Measurements from ENCODE around the gene HIBADH.
"Not testable (repeated sequence)": the region's sequence is repeated elsewhere in the genome, so short reads cannot be mapped to it uniquely, and the experiment has no call there.

Gene HIBADH

DNA sequence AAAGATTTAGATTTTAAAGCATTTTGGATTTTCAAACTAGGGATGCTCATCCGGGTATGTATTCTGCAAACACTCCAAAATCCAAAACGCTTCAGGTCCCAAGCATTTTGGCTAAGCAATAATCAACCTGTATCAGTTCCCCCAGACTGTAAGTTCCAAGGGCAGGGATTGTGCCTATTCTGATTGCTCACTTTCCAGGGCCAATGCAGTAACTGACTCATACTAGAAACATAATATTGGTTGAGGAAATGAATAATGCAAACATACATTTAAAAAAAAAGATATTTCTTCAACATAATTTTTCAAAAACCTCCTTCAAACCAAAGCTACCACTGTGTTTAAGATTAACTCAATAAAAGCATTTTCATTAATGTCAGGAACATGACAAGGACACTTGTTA, 69.5 kb downstream of the HIBADH start:
- no peak for DNase-seq

DNA sequence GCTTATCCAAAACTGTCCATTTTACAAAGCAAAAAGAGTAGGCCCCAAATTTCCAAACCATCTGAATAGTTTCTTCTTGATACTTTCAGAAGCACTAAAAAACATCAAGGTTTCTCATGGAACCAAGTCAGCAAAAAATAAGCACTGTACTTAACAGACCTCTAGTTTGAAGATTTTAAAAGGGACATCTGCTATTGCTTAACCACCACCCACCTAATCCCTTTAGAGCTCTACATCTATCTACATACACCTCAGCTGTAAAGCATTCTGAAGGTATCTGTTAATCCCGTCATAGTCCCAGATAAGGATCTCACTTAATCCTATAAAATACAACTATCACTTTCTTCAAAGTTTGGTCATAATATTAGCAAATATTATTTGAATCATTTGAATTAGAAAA, 72.3 kb downstream of the HIBADH start:
- DNase-seq: no peak

DNA sequence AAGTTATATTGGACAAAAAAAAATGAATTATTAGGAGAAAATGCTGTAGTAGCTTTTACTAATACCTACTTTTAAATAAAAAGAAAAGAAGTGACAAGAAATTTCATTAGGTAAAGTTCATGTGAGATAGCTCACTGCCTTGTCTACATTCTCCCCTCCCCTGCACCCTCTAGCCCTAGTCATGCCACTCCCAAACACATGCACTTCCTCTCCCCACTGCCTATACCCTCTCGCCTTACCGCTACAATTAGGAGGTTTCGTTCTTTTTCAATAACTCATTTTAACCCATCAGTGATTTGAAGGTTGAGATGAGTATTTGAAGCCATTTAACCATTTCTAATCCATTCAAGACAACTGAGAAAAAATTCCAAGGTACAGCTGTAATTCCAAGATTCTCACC, 75.3 kb downstream of the HIBADH start:
- DNase-seq: no peak

DNA sequence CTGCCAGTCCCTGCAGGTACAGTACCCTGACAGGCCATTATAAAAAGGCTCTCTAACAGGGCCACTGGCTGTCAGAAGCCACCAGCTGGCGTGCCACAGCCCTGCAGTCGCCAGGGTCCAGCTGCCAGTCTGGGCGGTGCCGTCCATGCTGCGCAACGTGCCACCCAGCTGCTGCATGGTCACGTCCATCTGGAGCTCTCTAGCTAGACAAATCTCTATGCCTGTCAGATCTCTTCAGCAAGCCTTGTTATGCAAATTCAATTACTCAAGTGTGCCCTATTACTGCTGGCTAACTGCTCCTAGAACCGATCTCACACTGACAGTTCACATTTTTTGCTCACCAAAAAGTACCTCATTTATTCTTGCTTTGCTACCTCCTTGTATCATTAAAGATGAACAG, 75.9 kb downstream of the HIBADH start:
- no peak for DNase-seq

DNA sequence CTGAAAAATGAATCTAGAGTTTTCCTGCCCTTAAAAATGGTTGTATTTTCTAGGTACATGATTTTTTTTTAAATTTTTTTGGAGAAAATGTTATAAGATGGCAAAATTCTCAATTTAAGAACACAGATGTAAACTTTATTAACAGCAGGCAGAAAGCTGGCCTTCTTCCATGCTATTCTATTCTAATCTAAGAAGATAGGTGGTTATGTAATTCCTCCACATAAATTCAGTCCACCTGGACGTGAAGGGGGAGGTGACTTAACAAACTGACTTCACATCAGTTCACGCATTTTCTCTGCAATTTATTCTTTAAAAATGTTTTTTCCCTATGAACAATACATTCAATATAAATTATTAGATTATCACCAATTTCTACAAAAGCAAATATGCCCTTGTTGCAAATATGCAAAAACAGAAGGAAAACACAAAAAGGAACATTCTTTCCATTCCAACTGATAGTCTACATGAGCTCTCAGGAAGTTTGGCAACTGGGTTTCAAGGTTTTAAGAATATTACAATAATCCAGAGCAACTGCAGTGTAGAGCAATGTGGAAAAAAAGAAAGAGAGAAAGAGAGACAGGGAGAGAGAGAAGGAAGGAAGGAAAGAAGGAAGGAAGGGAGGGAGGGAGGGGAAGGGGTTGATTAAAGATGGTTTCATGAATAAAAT, 76.8 kb downstream of the HIBADH start:
- no peak for DNase-seq

DNA sequence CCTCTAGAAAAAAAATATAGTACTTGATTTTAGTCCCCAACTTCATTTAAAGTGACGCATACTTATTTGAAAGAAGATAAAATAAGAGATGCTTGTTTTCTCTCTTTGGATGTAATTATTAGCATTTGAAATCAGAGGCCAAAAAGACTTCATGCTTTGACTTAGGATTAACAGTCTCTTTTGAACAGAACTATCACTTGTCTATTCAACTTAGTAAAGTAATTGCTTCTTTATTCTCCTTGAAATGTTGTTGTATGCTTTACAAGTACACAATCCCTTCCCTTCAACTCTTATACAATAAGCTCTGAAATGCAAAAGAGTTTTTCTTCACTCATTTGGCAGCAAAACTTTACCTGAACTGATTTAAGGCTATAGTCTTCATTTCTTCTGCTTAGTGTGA, 80.8 kb downstream of the HIBADH start:
- DNase-seq: no peak

DNA sequence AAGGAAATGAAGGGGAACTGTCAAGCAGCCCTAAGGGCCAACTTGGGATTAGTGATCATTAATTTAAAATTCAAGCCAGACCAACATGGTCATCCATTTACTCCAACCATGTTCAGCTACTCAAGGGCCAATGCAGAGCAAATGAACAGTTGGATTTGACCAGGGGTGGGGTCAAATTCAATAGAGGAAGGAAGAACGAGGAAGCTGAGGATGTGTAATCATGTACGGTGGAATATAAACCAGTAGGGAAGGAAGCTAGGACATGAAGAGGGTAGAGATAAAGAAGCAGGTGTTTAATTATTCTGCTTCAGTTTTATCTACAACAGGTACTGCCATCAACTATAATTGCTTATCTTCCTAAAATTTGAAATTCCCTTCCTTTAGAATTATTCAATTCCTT, 81.6 kb downstream of the HIBADH start:
- DNase-seq: no peak

DNA sequence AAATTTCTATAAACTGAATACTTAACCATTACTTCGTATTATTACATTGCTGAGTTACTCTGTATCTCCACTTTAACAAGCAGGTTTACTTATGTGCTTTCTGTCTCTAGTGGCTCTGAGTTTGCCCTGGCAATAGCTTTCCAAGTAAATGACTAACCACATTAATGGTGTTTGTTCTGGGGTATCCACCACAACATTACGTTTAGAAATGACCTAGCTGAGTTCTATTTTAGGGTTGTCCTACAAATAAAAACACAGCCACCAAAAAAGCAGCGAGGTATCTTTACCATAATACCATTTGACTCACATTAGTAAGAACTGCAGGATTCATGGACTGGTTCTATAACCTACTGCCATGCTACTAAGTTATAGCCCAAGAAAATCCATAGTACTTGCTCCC, 83.1 kb downstream of the HIBADH start:
- no peak for DNase-seq

DNA sequence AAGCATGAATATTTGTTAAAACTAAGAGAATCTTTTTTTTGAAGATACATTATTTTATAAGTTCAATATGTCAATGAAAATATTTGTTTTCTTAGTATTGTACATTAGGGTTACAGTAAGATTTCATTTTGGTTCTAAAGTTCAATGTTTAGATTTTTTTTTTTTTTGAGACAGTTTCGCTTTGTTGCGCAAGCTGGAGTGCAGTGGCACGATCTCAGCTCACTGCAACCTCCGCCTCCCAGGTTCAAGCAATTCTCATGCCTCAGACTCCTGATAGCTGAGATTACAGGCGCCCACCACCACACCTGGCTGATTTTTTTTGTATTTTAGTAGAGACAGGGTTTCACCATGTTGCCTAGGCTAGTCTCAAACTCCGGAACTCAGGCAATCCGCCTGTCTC, 84.5 kb downstream of the HIBADH start:
- DNase-seq: not testable (repeated sequence)

DNA sequence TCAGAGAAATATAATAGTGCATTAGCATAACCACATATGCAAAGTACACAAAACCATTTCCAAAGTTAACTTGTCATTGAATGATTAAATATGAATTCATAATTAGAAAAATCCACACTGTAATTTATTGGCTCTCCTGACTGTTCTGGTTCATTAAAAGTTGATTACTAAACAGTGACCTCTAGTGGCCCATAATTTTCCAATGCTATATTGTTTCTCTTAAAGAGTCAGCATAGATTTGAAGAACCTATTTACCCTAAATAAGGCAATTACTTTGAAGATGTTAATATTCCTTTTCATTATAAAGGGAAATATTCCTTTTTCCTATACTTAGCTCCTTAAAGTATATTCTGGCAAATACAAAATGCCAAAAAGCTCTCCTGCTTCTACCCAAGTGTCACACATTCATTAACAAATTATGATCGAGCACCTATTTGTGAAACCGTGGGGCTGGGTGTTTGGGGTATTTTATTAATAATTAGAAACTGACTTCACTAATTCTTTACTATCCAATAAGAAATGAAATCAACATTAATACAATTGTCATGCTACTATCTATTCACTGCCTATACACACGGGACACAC, 86.2 kb downstream of the HIBADH start:
- no peak for DNase-seq

DNA sequence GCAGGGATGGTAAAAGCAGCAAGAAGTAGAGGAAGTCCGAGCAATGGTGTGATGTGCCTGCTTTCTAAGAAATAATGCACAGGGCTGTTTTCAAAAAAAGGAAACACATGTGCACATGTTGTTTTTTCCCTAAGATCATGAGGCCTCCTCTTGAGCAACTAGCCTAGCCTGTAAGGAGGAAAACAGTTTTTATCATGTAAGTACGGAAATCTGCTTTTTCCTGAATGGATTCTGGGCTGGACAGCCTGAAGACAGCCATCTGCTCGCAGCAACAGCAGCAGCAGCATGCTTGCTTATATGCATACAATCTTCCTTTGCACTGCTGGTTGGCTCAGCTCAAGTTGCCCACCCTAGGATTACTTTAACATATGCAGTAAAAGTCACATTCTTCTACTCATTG, 87.1 kb downstream of the HIBADH start:
- no peak for DNase-seq

DNA sequence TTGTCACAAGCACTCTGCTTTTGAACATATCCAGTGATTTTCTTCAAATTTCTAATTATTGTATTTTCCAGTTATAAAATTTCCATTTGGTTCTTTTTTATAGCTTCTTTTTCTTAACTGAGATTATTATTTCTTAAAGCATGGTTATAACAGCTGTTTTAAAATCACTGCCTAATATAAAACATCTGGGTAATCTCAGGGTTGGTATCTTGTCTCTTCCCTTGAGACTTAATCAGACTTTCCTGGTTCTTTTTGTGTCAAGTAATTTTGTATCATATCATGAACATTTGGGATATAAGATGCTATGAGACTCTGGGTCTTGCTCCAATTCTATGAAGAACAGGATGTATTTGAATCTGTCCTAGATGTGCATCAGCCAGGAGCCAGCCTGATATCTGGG, 93.6 kb downstream of the HIBADH start:
- DNase-seq: no peak

DNA sequence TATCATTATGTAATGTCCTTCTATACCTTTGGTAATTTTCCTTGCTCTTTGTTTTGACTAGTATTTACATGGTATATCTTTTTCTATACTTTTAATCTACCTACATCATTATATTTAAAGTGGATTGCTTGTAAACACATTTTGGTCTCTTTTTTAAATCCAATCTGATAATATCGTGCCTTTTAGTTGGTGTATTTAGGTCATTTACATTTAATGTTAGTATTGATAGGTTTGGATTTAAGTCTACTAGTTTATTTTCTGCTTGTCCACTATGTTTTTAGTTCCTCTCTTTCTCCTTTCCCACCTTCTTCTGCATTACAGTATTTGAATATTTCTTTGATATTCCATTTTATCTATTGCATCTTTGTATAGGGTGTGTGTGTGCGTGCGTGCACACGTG, 95.4 kb downstream of the HIBADH start:
- no peak for DNase-seq

DNA sequence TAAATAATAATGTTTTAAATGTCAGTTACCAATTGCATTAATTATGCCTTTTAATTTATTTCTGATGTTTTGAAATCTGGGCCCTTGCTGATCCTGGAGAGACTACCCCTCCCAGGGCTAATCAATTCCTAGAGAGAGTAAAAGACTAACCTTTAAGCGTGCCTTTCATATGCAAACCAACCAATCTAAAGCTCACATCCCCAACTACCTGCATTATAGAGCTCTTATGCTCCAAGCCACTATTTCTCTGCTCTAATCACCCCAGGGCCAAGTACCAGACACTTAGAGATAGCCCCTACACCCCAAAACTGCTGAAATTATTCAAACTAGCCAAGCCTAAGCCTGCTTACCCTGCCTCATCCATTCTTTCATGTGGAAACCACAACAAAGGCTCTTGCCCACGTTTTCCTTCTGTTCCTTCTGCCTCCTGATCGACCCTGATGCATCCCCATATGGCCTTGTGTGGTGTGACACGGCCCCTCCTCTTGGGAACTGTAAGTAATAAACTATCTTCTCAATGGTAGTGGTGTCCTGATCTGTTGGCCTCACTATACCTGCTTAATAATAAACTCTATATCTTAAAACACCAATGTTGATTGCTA, 97.7 kb downstream of the HIBADH start:
- DNase-seq: no peak

DNA sequence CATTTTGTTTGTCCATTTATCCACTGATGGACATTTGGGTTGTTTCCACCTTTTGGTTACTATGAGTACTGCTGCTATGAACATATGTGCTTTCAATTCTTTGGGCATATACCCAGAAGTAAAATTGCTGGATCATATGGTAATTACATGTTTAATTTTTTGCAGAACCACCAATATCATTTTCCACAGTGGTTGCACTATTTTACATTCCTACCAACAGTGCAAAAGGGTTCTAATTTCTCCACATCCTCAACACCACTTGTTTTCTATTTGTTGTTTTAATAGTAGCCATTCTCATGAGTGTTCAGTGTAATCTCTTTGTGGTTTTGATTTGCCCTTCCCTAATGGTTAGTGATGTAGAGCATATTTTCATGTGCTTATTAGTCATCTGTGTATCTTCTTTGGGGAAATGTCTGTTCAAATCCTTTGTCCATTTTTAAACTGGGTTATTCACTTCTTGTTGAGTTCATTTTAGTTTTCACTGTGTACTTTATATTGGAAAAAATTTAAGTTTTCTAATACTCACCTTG, 101.9 kb downstream of the HIBADH start:
- no peak for DNase-seq

DNA sequence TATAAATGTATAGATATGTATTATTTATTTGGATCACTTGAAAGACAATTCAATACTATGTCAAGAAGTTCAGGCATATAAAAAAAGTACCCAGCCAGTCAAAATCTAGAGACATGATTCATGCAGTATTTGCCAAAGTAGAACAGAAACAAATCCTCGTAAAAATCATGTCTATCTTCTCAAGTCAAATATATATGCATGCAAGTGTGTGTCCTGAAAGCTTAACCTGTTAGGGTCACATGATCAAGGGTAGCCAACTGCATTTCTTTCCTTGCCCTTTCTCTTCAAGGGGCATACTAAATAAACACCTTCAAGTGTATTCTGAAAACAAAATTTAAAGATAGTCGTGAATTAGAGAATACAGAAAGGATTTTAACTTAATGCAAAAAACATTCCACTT, 107.0 kb downstream of the HIBADH start:
- DNase-seq: no peak

DNA sequence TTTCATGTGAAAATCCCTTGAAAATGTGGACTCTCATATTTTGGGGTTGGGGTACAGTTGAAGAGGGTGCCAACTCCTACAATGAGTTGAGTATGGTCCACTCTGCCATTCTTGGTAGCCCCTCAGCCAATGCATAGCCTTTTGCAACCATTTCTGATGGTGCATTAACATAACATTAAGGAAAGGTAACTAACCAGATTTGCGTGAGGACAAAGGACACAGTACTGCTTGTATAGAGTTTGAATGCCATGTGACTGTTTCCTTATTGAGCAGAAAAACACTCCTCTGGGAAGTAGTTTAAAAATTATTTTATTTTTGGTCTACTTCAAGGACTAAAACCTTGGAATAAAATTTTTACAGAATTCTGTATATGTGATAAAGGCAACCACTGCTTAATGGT, 107.9 kb downstream of the HIBADH start:
- no peak for DNase-seq

DNA sequence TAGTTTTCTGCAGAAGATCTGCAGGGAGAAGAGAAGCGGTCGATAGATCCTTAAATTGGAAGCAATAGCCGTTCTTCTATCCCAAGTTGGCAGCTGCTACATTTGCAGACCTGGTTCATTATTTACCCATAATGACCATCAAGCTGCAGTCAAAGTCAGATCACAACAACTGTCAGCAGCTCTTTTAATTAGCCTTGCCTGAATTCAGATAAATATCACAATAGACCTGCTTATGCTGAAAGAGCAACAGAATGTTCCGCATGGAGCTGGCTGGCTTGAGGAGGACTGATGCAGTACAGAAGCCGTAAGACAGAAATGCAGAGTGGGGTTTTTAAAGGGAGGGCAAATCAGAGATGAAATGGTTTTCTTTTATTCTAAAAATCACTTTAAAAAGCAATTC, 109.4 kb downstream of the HIBADH start:
- no peak for DNase-seq

DNA sequence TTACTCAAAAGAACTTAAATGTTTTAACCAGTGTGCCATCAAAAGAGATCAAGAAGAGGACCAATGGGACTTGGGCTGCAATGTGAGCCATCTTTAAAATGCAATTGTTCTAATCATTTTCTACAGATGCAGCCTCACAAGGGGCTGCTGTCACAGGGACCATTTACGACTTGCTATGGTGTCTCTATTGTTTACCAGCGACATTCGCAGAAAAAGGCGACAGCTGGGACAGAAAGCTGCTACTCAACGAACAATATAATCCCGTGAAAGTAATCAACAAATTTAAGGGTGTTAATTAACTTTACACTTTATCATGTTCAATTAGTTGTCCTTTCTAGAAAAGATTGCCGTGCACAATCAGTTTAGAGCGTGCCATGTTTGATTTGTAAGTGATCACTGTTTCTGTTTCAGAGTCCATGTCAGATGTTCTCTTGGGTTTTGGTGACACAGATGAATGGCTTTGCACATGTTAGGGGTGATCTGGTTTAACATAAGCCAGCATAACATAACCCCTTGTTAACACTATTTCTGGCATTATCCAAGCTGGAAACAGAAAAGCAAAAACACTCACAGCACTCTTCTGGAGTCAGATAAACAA, 110.8 kb downstream of the HIBADH start:
- DNase-seq: no peak

DNA sequence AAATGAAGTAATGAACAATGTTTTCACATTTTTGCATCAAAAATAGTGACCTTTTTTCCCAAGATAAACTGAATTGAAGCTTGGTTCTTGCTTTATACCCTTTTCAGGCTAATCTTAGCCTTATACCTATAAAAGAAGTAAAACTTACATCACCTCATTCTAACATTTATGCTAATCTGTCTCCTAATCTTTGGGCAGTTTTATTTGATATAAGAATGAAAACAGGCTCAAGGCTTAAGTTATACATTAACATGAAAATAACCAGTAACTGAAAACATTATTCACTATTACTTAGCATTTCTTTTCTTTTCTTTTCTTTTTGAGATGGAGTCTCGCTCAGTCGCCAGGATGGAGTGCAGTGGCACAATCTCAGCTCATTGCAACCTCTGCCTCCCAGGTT, 113.1 kb downstream of the HIBADH start:
- no peak for DNase-seq

DNA sequence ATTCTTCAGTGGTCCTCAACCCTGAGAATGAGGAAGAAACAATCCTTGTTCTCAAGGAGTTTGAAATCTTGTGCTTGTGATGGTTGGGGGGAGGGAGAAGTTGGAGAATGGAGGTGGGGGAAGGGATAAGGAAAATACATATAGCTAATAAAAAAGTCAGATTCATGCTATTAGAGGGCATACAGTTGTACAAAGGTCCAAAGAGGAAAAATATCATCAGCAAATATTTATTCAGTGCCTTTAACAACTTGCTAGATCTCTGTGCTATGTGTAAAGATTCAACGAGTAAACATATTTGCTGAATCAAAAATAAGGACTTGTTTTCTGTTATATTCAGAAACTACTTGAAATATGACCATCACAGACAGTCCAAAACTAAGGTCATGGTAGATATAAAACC, 114.4 kb downstream of the HIBADH start:
- no peak for DNase-seq

DNA sequence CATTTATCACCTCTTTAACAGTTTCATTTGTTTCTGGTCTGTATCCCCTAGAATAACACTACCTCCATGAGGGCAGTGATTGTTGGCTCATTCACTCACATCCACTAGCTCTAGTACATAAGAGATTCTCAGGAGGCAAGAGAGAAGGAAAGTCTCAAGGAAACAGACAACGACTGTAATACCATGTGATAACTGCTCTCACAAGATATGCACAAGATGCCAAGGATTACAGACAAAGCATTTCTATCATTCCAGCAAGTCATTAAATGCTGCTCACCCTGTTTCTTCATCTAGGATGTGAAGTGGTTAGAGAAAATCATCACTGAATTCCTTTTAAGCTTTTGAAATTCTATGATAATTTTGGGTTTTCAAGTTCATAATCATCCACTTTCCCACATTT, 115.3 kb downstream of the HIBADH start:
- DNase-seq: no peak

DNA sequence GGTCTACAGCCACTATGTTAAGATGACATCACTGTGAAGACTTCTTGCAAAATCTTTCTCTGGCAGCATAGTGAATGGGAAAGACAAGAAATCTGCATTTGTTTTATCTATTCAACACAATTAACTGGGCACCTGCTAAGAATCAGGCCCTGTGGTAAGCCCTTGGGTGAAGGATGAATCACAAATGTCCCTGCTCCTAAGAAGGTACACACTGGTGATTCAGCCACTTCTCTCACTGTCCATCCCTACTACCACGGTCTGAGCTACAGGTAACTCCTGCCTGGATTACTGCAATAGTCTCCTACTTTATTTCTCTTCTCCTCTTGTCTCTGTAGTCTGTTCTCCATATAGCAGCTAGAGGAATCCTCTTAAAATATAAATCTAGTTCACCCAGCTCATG, 116.1 kb downstream of the HIBADH start:
- DNase-seq: no peak

DNA sequence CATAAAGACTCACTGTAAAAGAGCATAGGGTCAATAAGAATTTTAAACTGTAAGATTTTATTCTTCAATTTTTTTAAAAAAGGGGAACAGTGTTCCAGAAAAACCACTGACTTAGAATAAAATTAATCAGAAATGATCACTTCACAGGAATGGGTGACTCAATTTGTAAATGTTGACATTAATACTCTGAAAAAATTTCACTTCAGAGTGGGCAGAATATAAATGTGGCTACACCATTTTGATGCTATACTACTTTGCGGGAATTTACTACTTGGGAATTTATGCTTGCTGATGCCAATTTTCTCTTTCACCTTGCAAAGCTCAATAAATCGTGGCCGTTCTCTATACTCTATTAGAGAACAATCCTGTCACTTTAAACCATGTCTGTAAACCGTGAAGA, 126.9 kb downstream of the HIBADH start:
- DNase-seq: no peak

Data from GOT3 (cell line).